B cell (primary cell): ENCODE measurements around the gene AUTS2. TPM values are rescaled to one million over a fixed set of nuclear protein-coding genes. Genes with fewer than 3 reads are reported as not detected.

Experiments used
- ATAC-seq: fragments of 200-7000 bp; cut with Tn5 transposase; one replicate; pipeline ENCODE4 v1.10.0; 2021; ENCODE audit warnings: low read depth, mild to moderate bottlenecking, moderate number of reproducible peaks, moderate library complexity
- CTCF ChIA-PET: fragments of 350-600 bp; sonication (Branson Sonifier 250); formaldehyde crosslinking; loops from one replicate; lab custom pipeline; 2021; ENCODE audit warnings: antibody characterized with exemption, inconsistent platforms; lab: Charles Lee
- POLR2A ChIA-PET: fragments of 350-600 bp; sonication (Branson Sonifier 250); formaldehyde crosslinking; loops from one replicate; lab custom pipeline; 2021; ENCODE audit warnings: antibody characterized with exemption; lab: Charles Lee
- DNase-seq: peaks from one replicate; pipeline ENCODE4 v3.0.0; 2013
- H2AFZ ChIP-seq: 2 replicates; pipeline ENCODE4 v1.6.1; 2012; ENCODE audit warnings: mild to moderate bottlenecking, low read depth, low read length; ENCODE audit not compliant: insufficient read depth, poor library complexity, severe bottlenecking
- H3K27ac ChIP-seq, 2 donors: 1 replicate in 1 of 2; 2 replicates in 1 of 2; pipeline ENCODE4 v1.5.1; 2012 to 2013; ENCODE audit warnings: low read length in 2 of 2, mild to moderate bottlenecking in 2 of 2, moderate library complexity in 1 of 2
- H3K27me3 ChIP-seq, 4 experiments: fragments of 200-600 bp in 1 of 4; sonication (generic) in 1 of 4; replicated peaks in 1 of 4; 1 replicate in 2 of 4; 2 replicates in 2 of 4; pipeline versions ENCODE4 v1.6.1 to v1.7.0; 2013 to 2016; ENCODE audit warnings: low read length in 3 of 4, mild to moderate bottlenecking in 2 of 4, mixed read lengths in 1 of 4, moderate library complexity in 1 of 4; ENCODE audit not compliant: insufficient read depth in 4 of 4, control insufficient read depth in 3 of 4; ENCODE audit errors: control extremely low read depth in 1 of 4
- H3K36me3 ChIP-seq, 2 experiments: replicated peaks in 1 of 2; 1 replicate in 1 of 2; 2 replicates in 1 of 2; pipeline versions ENCODE4 v1.6.1 to v1.7.1; 2013; ENCODE audit warnings: low read length in 1 of 2; ENCODE audit not compliant: insufficient read depth in 2 of 2, control insufficient read depth in 1 of 2; ENCODE audit errors: control extremely low read depth in 1 of 2, extremely low read depth in 1 of 2
- H3K4me1 ChIP-seq, 2 donors: fragments of 200-600 bp in 1 of 2; sonication (generic) in 1 of 2; 1 replicate in 1 of 2; 2 replicates in 1 of 2; pipeline versions ENCODE4 v1.5.1 to v1.6.1; 2013 to 2017; ENCODE audit warnings: low read length in 2 of 2; ENCODE audit not compliant: control insufficient read depth in 2 of 2, insufficient read depth in 2 of 2
- H3K4me2 ChIP-seq: replicated peaks from 2 replicates; pipeline ENCODE3; 2012; ENCODE audit warnings: mild to moderate bottlenecking, low read depth, low read length; ENCODE audit not compliant: poor library complexity, severe bottlenecking
- H3K4me3 ChIP-seq, 5 experiments: fragments of 200-600 bp in 1 of 5; sonication (generic) in 1 of 5; 1 replicate in 3 of 5; 2 replicates in 2 of 5; pipeline versions ENCODE4 v1.5.1 to v1.7.0; 2011 to 2016; ENCODE audit warnings: low read length in 4 of 5, mild to moderate bottlenecking in 4 of 5, low read depth in 2 of 5, control low read depth in 1 of 5, moderate library complexity in 1 of 5; ENCODE audit not compliant: insufficient read depth in 1 of 5; ENCODE audit errors: control extremely low read depth in 1 of 5, extremely low read depth in 1 of 5
- H3K79me2 ChIP-seq: fragments of 200-600 bp; sonication (generic); one replicate; pipeline ENCODE4 v1.6.0; 2016; ENCODE audit warnings: low read length; ENCODE audit not compliant: control insufficient read depth, insufficient read depth
- H3K9ac ChIP-seq: fragments of 200-600 bp; sonication (generic); 2 replicates; pipeline ENCODE4 v1.6.1; 2017; ENCODE audit warnings: mild to moderate bottlenecking, low read length, moderate library complexity
- H3K9me3 ChIP-seq, 3 donors: one replicate each; pipeline versions ENCODE4 v1.6.1 to v1.7.1; 2013; ENCODE audit warnings: low read length in 2 of 3; ENCODE audit not compliant: control insufficient read depth in 2 of 3, insufficient read depth in 1 of 3; ENCODE audit errors: control extremely low read depth in 1 of 3
- H4K20me1 ChIP-seq: 2 replicates; pipeline ENCODE4 v1.6.0; 2012; ENCODE audit warnings: mild to moderate bottlenecking, low read length; ENCODE audit not compliant: insufficient read depth, control insufficient read depth, poor library complexity, severe bottlenecking
- H3K27ac Mint-ChIP-seq: one replicate; pipeline ENCODE4 v1.8.0; 2021; ENCODE audit warnings: mixed read lengths
- H3K27me3 Mint-ChIP-seq: one replicate; pipeline ENCODE4 v1.8.0; 2021; ENCODE audit warnings: mixed read lengths
- H3K4me1 Mint-ChIP-seq: one replicate; pipeline ENCODE4 v1.8.0; 2021; ENCODE audit warnings: mixed read lengths
- H3K4me3 Mint-ChIP-seq: one replicate; pipeline ENCODE4 v1.8.0; 2021; ENCODE audit warnings: mixed read lengths
- H3K9me3 Mint-ChIP-seq: one replicate; pipeline ENCODE4 v1.8.0; 2022; ENCODE audit warnings: mixed read lengths; ENCODE audit not compliant: insufficient read depth
- CTCF ChIP-seq: fragments of 200-600 bp; IDR thresholded peaks from one replicate; pipeline ENCODE4 v1.8.0; 2022; ENCODE audit warnings: antibody characterized with exemption, mild to moderate bottlenecking
- EZH2 ChIP-seq: IDR thresholded peaks from 2 replicates; pipeline ENCODE4 v1.6.1; 2012; ENCODE audit warnings: borderline replicate concordance, low read depth, mild to moderate bottlenecking, moderate library complexity, low read length; ENCODE audit not compliant: insufficient read depth, poor library complexity, severe bottlenecking
- WGBS: methylation state at CpG from one replicate; pipeline ENCODE4 v1.1.5; 2013; ENCODE audit warnings: missing lambda C conversion rate; ENCODE audit not compliant: insufficient coverage; 5-methylcytosine and 5-hydroxymethylcytosine counted together
- intact Hi-C: fragments of 100-400 bp; cut with micrococcal nuclease; formaldehyde crosslinking; loops from one replicate; pipeline ENCODE4 v1.10.0; 2022
- polyA plus RNA-seq: library from polyadenylated mRNA; depleted of rRNA; stranded (reverse); fragments of >200 nt; gene quantifications from 2 replicates; pipeline ENCODE4 v1.2.3, GENCODE V29; 2012
- total RNA-seq, 2 donors: library from RNA; stranded (reverse); fragments of 120-200 nt in 1 of 2; gene quantifications; 1 replicate in 1 of 2; 2 replicates in 1 of 2; pipeline versions ENCODE4 v1.2.3 to v1.2.4, GENCODE V29; 2013 to 2022

The AUTS2 gene
- total and polyA plus RNA-seq, 2 donors (not counting 1 experiment from before 2014, with no cell fraction given), result 22.3 to 35.0 TPM

- CTCF ChIA-PET, result no interaction called here
- H3K9ac ChIP-seq, result no peak overlapping the region
- Mint-ChIP-seq H3K4me3 (no peak overlapping the region), H3K27me3 (peaks cover 9% of the 10 kb centered on the region), H3K27ac (no peak overlapping the region), H3K4me1 (peaks cover 4% of the 10 kb centered on the region), H3K9me3 (no peaks in the 10 kb centered on the region)
- H2AFZ ChIP-seq, result no peak overlapping the region
- no peaks in the 10 kb centered on the region for H3K9me3 ChIP-seq
- H4K20me1 ChIP-seq, result no peaks in the 10 kb centered on the region
- intact Hi-C loops, result no loop called here
- ATAC-seq (no peak), DNase-seq (no peak)
- no peaks in the 10 kb centered on the region for H3K4me1 ChIP-seq
- no peaks in the 10 kb centered on the region for H3K79me2 ChIP-seq
- 82% methylated on average over 2 of the region's 3 CpGs for WGBS
- POLR2A ChIA-PET, result no interaction called here
- H3K4me3 ChIP-seq, result no peak overlapping the region
- TF ChIP-seq EZH2 (no peak), CTCF (no peak)
- H3K36me3 ChIP-seq, result no peaks in the 10 kb centered on the region
- no peak overlapping the region for H3K27ac ChIP-seq
- H3K27me3 ChIP-seq, result no peaks in the 10 kb centered on the region
- H3K4me2 ChIP-seq, result no peak overlapping the region
Observed at GRCh38 chr7:70589590-70589989, 991.3 kb downstream of the AUTS2 start.

GRCh38 chr7:70590126-70590854 lies 992.0 kb downstream of the AUTS2 start:
- POLR2A ChIA-PET, result no interaction called here
- no peaks in the 10 kb centered on the region for H3K27me3 ChIP-seq
- no peak overlapping the region for H3K9ac ChIP-seq
- intact Hi-C loops, result no loop called here
- H3K36me3 ChIP-seq, result no peaks in the 10 kb centered on the region
- H2AFZ ChIP-seq, result no peak overlapping the region
- no peaks in the 10 kb centered on the region for H4K20me1 ChIP-seq
- H3K4me3 Mint-ChIP-seq, result no peak overlapping the region
- ATAC-seq, result no peak
- H3K9me3 ChIP-seq, result no peaks in the 10 kb centered on the region
- no peak overlapping the region for H3K27ac ChIP-seq
- no peak overlapping the region for H3K27ac Mint-ChIP-seq
- H3K9me3 Mint-ChIP-seq, result no peaks in the 10 kb centered on the region
- no peaks in the 10 kb centered on the region for H3K79me2 ChIP-seq
- no peak for DNase-seq
- TF ChIP-seq EZH2 (no peak), CTCF (no peak)
- no peak overlapping the region for H3K4me2 ChIP-seq
- peaks cover 0 to 2% of the 10 kb centered on the region in 2 donors for H3K4me1 ChIP-seq
- H3K4me3 ChIP-seq, result no peak overlapping the region
- 90% methylated on average over 3 of the region's 11 CpGs for WGBS
- peaks cover 12% of the 10 kb centered on the region for H3K27me3 Mint-ChIP-seq
- CTCF ChIA-PET, result no interaction called here
- H3K4me1 Mint-ChIP-seq, result peaks cover 8% of the 10 kb centered on the region
